A549 treated with dexamethasone at 1 μM for 4 hours (cell line): ENCODE results near the gene KCNJ10. TPM values are rescaled to one million over a fixed set of nuclear protein-coding genes. Genes with fewer than 3 reads are reported as not detected.

Experiments used
- total RNA-seq: library from RNA; stranded (reverse); fragments of 200-300 nt; extraction: Qiagen RNA extraction; gene quantifications from 5 replicates; pipeline ENCODE4 v1.2.3, GENCODE V29; 2022

KCNJ10 gene
- not detected in 5 replicates for total RNA-seq

GRCh38 chr1:160069460-160070231 lies at the start of gene KCNJ10:
Gene KCNJ10, minus strand, starts transcription at chr1:160070160. Its CDS starts 27,628 bp downstream, at chr1:160042532.

GRCh38 chr1:160115545-160116282 lies 45.8 kb upstream of the KCNJ10 start, which contains the start of gene ATP1A2:
Gene ATP1A2, plus strand, starts transcription at chr1:160115759. Its CDS starts 103 bp downstream, at chr1:160115862.

GRCh38 chr1:160097911-160098851 lies 28.2 kb upstream of the KCNJ10 start, which contains the start of gene IGSF8:
Gene IGSF8, minus strand, starts transcription at chr1:160098619. Its CDS starts 147 bp downstream, at chr1:160098472.

GRCh38 chr1:160081261-160081936 lies 11.4 kb upstream of the KCNJ10 start, which contains the start of gene KCNJ9:
Gene KCNJ9, plus strand, starts transcription at chr1:160081538. Its CDS starts 2,493 bp downstream, at chr1:160084031.

GRCh38 chr1:160031365-160032164 lies 38.4 kb downstream of the KCNJ10 start, which contains the start of gene PIGM:
Gene PIGM, minus strand, starts transcription at chr1:160031990. Its CDS starts 251 bp downstream, at chr1:160031739.

GRCh38 chr1:159953536-159954515 lies 116.1 kb downstream of the KCNJ10 start, which contains the start of gene SLAMF9:
Gene SLAMF9, minus strand, starts transcription at chr1:159954237. Its CDS starts 100 bp downstream, at chr1:159954137.

Other genes with a start within 250 kb of the KCNJ10 start
- 0.05 to 0.31 TPM (median 0.15 TPM) in 5 replicates for gene SLAMF8, start 243.3 kb downstream of the KCNJ10 start, total RNA-seq
- gene VSIG8, start 207.5 kb downstream of the KCNJ10 start, total RNA-seq: 0.06 to 0.11 TPM in 2 of 5 replicates, not detected in the others
- 0.53 to 0.80 TPM (median 0.75 TPM) in 5 replicates for gene CFAP45, start 170.0 kb downstream of the KCNJ10 start, total RNA-seq
- 973 to 1,007 TPM (median 994 TPM) in 5 replicates for gene TAGLN2, start 144.7 kb downstream of the KCNJ10 start, total RNA-seq
- 0.14 to 0.21 TPM (median 0.19 TPM) in 5 replicates for gene IGSF9, start 124.5 kb downstream of the KCNJ10 start, total RNA-seq
- 0.22 to 0.43 TPM (median 0.37 TPM) in 5 replicates for gene SLAMF9, start 115.9 kb downstream of the KCNJ10 start, total RNA-seq
- gene PIGM, start 38.2 kb downstream of the KCNJ10 start, total RNA-seq: 4.0 to 4.9 TPM (median 4.5 TPM) in 5 replicates
- not detected in 5 replicates for gene KCNJ9, start 11.4 kb upstream of the KCNJ10 start, total RNA-seq
- gene IGSF8, start 28.5 kb upstream of the KCNJ10 start, total RNA-seq: 5.7 to 9.9 TPM (median 8.8 TPM) in 5 replicates
- gene ATP1A2, start 45.6 kb upstream of the KCNJ10 start, total RNA-seq: 0.05 to 0.19 TPM (median 0.08 TPM) in 5 replicates
- gene ATP1A4, start 81.4 kb upstream of the KCNJ10 start, total RNA-seq: not detected in 5 replicates
- 0.14 TPM in 1 of 5 replicates, not detected in the others for gene CASQ1, start 120.4 kb upstream of the KCNJ10 start, total RNA-seq
- 184 to 201 TPM (median 189 TPM) in 5 replicates for gene PEA15, start 135.2 kb upstream of the KCNJ10 start, total RNA-seq
- gene DCAF8, start 192.4 kb upstream of the KCNJ10 start, total RNA-seq: 35.2 to 54.7 TPM (median 50.2 TPM) in 5 replicates
- gene PEX19, start 215.0 kb upstream of the KCNJ10 start, total RNA-seq: 20.8 to 25.2 TPM (median 23.4 TPM) in 5 replicates